Left ventricle myocardium superior (tissue), 1 donor: ENCODE measurements around the gene ZNF761. TPM values are rescaled to one million over a fixed set of nuclear protein-coding genes. Genes with fewer than 3 reads are reported as not detected.
A peak's percentile ranks its signal among the peaks of the same experiment; 100 is the strongest.
"Not testable (repeated sequence)": the region's sequence is repeated elsewhere in the genome, so short reads cannot be mapped to it uniquely, and the experiment has no call there.

Source experiments
- ATAC-seq: fragments of 200-7000 bp; cut with Tn5 transposase; one replicate; pipeline ENCODE4 v1.9.1; 2020; ENCODE audit warnings: mild to moderate bottlenecking, moderate library complexity
- DNase-seq: peaks from one replicate; pipeline ENCODE4 v3.0.0-alpha.2; 2020
- intact Hi-C: fragments of 100-400 bp; cut with micrococcal nuclease; formaldehyde crosslinking; loops from one replicate; pipeline ENCODE4 v1.11.0; 2022
- total RNA-seq: library from RNA; stranded (reverse); fragmentation: NEBNext Ultra II Directional; extraction: Animal tissue kit (Norgen Biotek cat#: 25700); gene quantifications from one replicate; pipeline ENCODE4 v1.2.1, GENCODE V29; 2021
- donor health status: DM: no; HTN: yes; CAD: no; lungs with severe emphysema.

Gene ZNF761
- total RNA-seq, 1 donor from 2014 or later: 4.1 TPM

- DNase-seq, ATAC-seq, intact Hi-C loops: not testable (repeated sequence)
These were observed 71.4 kb downstream of the ZNF761 start for GRCh38 chr19:53503151-53503550.

GRCh38 chr19:53503671-53504364, 72.0 kb downstream of the ZNF761 start:
- intact Hi-C loops: not testable (repeated sequence)

GRCh38 chr19:53504365-53504703, 72.5 kb downstream of the ZNF761 start:
- intact Hi-C loops, DNase-seq: not testable (repeated sequence)
- peak; percentile 73 for ATAC-seq

More at GRCh38 chr19:53503671-53504364, 72.0 kb downstream of the ZNF761 start:
- ATAC-seq: peak; percentile 58
- DNase-seq: not testable (repeated sequence)

GRCh38 chr19:53504885-53505284, 73.1 kb downstream of the ZNF761 start:
- ATAC-seq (peak; percentile 22), DNase-seq (no peak)
- intact Hi-C loops: no loop called here

- ATAC-seq: no peak
- intact Hi-C loops: no loop called here
- DNase-seq: no peak
These were observed 74.9 kb downstream of the ZNF761 start for GRCh38 chr19:53506728-53507127.

Other genes with a start within 250 kb of the ZNF761 start
- 0.64 TPM for gene ZNF665, start 238.6 kb upstream of the ZNF761 start, total RNA-seq
- gene ZNF677, start 177.1 kb upstream of the ZNF761 start, total RNA-seq: 22.9 TPM
- not detected for gene VN1R2, start 173.7 kb upstream of the ZNF761 start, total RNA-seq
- gene VN1R4, start 164.3 kb upstream of the ZNF761 start, total RNA-seq: not detected
- gene ZNF845, start 98.2 kb upstream of the ZNF761 start, total RNA-seq: 3.5 TPM
- gene ZNF525, start 66.3 kb upstream of the ZNF761 start, total RNA-seq: 2.5 TPM
- 4.7 TPM for gene ZNF765, start 36.8 kb upstream of the ZNF761 start, total RNA-seq
- gene ZNF813, start 35.7 kb downstream of the ZNF761 start, total RNA-seq: 1.3 TPM
- 10.7 TPM for gene ZNF331, start 106.2 kb downstream of the ZNF761 start, total RNA-seq
- gene DPRX, start 200.0 kb downstream of the ZNF761 start, total RNA-seq: not detected